ENCODE measurements around the gene DCAKD. TPM values are rescaled to one million over a fixed set of nuclear protein-coding genes. Genes with fewer than 3 reads are reported as not detected.

Gene DCAKD
- total RNA-seq, 1 donor from 2014 or later, result 25.4 TPM

- intact Hi-C loops (cut with micrococcal nuclease), result no loop called here
- no peak overlapping the region for H3K4me3 Mint-ChIP-seq
- no peak overlapping the region for H3K27ac Mint-ChIP-seq
- H3K27me3 Mint-ChIP-seq, result peaks cover 14% of the 10 kb centered on the region
- H3K4me1 Mint-ChIP-seq, result no peaks in the 10 kb centered on the region
- H3K9me3 Mint-ChIP-seq, result no peaks in the 10 kb centered on the region
- DNase-seq, result no peak
- no peaks in the 10 kb centered on the region for H3K36me3 Mint-ChIP-seq (ENCODE audit: low read depth)
Measured at GRCh38 chr17:44996304-44996703, 55.1 kb downstream of the DCAKD start.

DNA sequence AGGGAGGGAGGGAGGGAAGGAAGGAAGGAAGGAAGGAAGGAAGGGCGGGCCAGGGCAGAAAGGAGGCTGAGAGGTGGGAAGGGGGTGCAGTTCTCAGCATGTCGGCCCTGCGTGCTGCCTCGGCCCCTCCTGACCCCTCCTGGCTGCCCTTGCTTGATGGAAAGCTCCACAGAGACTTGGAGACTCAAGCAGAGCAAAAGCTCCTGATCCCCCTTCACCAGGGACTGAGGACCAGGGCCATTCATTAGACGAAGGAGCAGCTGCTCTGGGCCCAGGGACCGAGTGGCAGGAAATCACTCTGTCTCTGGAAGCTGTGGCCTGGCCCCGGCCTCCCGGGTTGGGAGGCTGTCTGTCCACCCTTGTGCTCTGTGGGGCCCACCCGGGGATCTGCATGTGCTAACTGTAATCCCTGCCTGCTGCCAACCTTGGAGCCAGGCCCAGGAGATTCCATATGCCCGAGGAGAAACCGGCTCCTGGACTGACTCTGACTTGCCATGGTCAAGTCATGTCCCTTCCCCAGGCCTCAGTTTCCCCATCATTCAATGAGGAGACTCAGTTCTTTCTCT, 55.9 kb downstream of the DCAKD start:
- intact Hi-C loops (cut with micrococcal nuclease), result no loop called here
- Mint-ChIP-seq H3K9me3 (no peaks in the 10 kb centered on the region), H3K4me1 (no peaks in the 10 kb centered on the region), H3K4me3 (no peak overlapping the region), H3K36me3 (ENCODE audit: low read depth) (no peaks in the 10 kb centered on the region), H3K27ac (no peak overlapping the region), H3K27me3 (peaks cover 14% of the 10 kb centered on the region)
- no peak for DNase-seq

DNA sequence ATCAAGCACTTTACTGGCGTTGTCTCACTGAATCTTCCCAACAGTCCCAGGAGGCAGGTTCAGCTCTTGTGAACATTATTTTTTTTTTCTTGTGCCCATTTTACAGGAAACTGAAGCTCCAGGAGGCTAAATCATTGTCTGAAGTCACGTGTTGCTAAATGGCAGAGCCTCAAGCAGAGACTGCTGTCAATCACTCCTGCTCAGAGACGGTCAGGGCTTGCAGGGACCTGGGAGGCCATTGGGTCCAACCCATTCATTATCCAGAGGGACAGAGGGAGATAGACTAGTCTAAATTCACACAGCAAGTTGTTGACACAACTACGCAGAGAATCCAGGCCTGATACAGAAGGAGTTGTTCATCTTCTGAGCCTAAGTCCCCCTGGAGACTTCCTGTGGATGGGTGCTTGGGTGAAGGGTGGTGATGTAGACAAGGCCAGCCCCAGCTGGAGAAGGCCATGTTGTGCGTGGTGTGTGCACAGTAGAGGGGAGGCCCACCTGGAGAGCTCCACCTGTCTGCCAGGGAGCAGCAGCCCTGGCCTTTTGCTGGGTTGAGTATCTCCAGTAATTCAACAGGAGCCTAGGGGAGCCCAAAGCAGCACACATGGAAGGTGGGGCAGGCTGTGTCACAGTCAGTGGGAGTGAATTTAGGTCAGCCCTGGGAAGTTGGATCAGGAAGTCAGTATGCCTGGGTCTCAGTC, 59.0 kb downstream of the DCAKD start:
- H3K27me3 Mint-ChIP-seq, result peaks cover 33% of the 10 kb centered on the region
- intact Hi-C loops (cut with micrococcal nuclease), result no loop called here
- no peak overlapping the region for H3K27ac Mint-ChIP-seq
- no peaks in the 10 kb centered on the region for H3K4me1 Mint-ChIP-seq
- H3K9me3 Mint-ChIP-seq, result no peaks in the 10 kb centered on the region
- H3K36me3 Mint-ChIP-seq (ENCODE audit: low read depth), result no peaks in the 10 kb centered on the region
- no peak overlapping the region for H3K4me3 Mint-ChIP-seq
- no peak for DNase-seq

GRCh38 chr17:44990994-44991393, 60.4 kb downstream of the DCAKD start:
- no peak for DNase-seq
- Mint-ChIP-seq H3K27ac (no peak overlapping the region), H3K9me3 (no peaks in the 10 kb centered on the region), H3K4me3 (no peak overlapping the region), H3K27me3 (peaks cover 39% of the 10 kb centered on the region), H3K4me1 (no peaks in the 10 kb centered on the region), H3K36me3 (ENCODE audit: low read depth) (no peaks in the 10 kb centered on the region)
- intact Hi-C loops (cut with micrococcal nuclease), result no loop called here

GRCh38 chr17:44989552-44990138, 61.8 kb downstream of the DCAKD start:
- no peak for DNase-seq
- Mint-ChIP-seq H3K4me3 (no peak overlapping the region), H3K36me3 (ENCODE audit: low read depth) (peaks cover 2% of the 10 kb centered on the region), H3K9me3 (no peaks in the 10 kb centered on the region), H3K27ac (no peak overlapping the region), H3K4me1 (no peaks in the 10 kb centered on the region), H3K27me3 (peaks cover 46% of the 10 kb centered on the region)
- intact Hi-C loops (cut with micrococcal nuclease), result no loop called here

DNA sequence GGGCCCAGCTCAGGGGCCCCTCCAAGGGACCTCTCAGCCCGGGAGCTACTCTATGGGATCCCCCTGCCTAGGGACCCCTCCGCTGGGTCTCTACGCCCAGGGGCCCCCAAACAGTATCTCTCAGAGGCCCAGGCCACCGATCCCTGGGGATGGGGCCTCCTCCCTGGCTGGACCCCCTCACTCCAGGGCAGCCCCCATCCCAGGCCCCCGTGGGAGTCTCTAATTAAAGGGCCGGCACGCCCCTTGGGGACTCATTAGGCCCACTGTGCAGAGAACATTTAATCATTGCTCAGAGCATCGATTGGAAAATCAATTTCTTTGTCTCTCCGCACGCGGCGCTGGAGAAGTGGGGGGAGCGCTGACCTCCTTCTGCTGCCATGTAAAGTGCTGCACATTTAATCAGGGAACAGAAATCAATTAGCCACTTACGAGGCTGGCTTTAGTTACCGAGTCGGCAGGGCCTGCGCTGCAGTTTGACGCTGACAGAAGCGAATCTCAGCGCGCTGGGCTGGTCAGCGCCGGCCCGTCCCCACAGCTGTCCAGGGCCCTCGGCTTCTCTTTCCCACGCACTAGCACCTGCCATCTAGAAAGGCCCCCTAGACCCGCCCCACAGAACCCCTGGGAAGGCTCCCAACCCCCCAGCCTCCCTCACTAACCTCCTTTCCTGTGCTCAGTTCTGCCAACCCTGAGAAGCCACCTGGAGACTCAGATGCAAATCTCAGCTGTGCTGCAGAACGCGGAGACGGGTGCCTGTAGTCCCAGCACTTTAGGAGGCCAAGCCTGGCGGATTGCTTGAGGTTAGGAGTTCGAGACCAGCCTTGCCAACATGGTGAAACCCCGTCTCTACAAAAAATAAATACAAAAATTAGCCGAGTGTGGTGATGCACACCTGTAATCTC, 63.1 kb downstream of the DCAKD start:
- intact Hi-C loops (cut with micrococcal nuclease), result no loop called here
- Mint-ChIP-seq H3K9me3 (no peaks in the 10 kb centered on the region), H3K27ac (no peak overlapping the region), H3K4me3 (no peak overlapping the region), H3K36me3 (ENCODE audit: low read depth) (peaks cover 2% of the 10 kb centered on the region), H3K27me3 (peaks cover 46% of the 10 kb centered on the region), H3K4me1 (no peaks in the 10 kb centered on the region)
- no peak for DNase-seq

DNA sequence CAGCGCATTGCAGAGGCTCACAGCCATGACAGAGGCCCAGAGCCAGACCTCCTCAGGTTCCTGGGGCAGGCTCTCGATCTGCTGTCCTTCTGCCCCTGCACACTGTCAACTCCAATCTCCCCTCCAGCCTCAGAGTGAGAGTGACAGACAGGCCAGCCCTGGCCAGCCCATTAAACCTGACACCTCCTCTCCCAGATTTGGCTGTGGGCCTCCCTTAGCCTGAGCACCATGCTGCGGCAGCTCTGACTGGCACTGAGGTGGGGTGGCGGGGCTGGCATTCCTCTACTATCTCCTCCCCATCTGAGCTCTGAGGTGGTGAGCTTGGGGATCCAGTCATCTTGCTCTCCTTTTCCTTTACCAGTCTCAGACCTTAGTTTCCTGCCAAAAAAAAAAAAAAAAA, 67.9 kb downstream of the DCAKD start:
- Mint-ChIP-seq H3K27me3 (peaks cover 46% of the 10 kb centered on the region), H3K36me3 (ENCODE audit: low read depth) (peaks cover 2% of the 10 kb centered on the region), H3K4me1 (no peaks in the 10 kb centered on the region), H3K9me3 (no peaks in the 10 kb centered on the region), H3K27ac (no peak overlapping the region), H3K4me3 (no peak overlapping the region)
- intact Hi-C loops (cut with micrococcal nuclease), result no loop called here
- no peak for DNase-seq

DNA sequence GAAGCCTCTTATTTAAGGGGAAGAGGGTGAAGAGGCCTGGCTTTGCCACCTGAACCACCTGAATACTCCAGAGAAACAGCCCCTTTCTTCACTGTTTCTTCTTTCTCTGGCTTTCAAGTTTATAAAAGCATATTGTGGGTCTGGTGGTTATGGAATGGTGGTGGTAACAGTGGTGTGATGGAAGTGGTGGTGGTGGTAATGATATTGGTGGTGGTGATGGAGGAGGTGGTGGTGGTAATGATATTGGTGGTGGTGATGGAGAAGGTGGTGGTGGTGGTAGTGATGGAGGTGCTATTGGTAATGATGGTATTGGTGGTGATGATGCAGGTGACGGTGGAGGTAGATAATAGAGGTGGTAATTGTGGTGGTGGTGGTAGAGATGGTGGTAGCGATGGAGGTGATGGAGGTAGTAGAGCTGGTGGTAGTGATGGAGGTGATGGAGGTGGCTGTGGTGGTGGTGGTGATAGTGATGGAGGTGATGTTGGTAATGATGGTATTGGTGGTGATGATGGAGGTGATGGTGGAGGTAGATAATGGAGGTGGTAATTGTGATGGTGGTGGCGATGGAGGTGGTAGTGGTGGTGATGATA, 69.2 kb downstream of the DCAKD start:
- H3K4me3 Mint-ChIP-seq, result no peak overlapping the region
- peaks cover 38% of the 10 kb centered on the region for H3K27me3 Mint-ChIP-seq
- intact Hi-C loops (cut with micrococcal nuclease), result no loop called here
- H3K9me3 Mint-ChIP-seq, result no peaks in the 10 kb centered on the region
- no peak overlapping the region for H3K27ac Mint-ChIP-seq
- DNase-seq, result no peak
- no peaks in the 10 kb centered on the region for H3K4me1 Mint-ChIP-seq
- H3K36me3 Mint-ChIP-seq (ENCODE audit: low read depth), result peaks cover 2% of the 10 kb centered on the region

GRCh38 chr17:44981221-44981968, 70.0 kb downstream of the DCAKD start:
- H3K4me1 Mint-ChIP-seq, result no peaks in the 10 kb centered on the region
- H3K27ac Mint-ChIP-seq, result no peak overlapping the region
- H3K4me3 Mint-ChIP-seq, result no peak overlapping the region
- H3K36me3 Mint-ChIP-seq (ENCODE audit: low read depth), result peaks cover 2% of the 10 kb centered on the region
- no peak for DNase-seq
- intact Hi-C loops (cut with micrococcal nuclease), result no loop called here
- H3K27me3 Mint-ChIP-seq, result peaks cover 38% of the 10 kb centered on the region
- H3K9me3 Mint-ChIP-seq, result no peaks in the 10 kb centered on the region

GRCh38 chr17:44979426-44979995, 71.9 kb downstream of the DCAKD start:
- intact Hi-C loops (cut with micrococcal nuclease), result no loop called here
- Mint-ChIP-seq H3K27me3 (peaks cover 37% of the 10 kb centered on the region), H3K36me3 (ENCODE audit: low read depth) (no peaks in the 10 kb centered on the region), H3K4me1 (no peaks in the 10 kb centered on the region), H3K27ac (no peak overlapping the region), H3K4me3 (no peak overlapping the region), H3K9me3 (no peaks in the 10 kb centered on the region)
- no peak for DNase-seq

DNA sequence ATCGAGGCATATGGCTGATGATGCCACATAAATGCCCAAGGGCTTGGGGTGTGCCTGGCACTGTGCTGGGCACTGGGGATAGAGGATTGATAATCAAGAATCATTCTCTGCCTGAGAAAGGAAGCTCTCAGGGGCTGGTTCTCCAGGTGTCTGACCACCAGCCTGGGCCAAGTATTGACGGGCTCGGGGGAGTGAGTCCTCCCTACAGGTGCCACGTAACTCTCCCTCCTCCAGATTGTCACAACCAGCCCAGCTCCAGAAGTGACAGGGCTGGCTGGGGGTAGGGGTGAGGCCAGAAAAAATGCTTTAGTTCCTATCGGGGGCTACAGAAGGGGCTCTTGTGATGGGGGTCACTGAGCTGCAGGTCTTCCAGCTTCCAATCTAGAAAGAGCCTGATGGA, 72.6 kb downstream of the DCAKD start:
- H3K27ac Mint-ChIP-seq, result no peak overlapping the region
- no peaks in the 10 kb centered on the region for H3K4me1 Mint-ChIP-seq
- no peak overlapping the region for H3K4me3 Mint-ChIP-seq
- intact Hi-C loops (cut with micrococcal nuclease), result no loop called here
- no peaks in the 10 kb centered on the region for H3K36me3 Mint-ChIP-seq (ENCODE audit: low read depth)
- H3K9me3 Mint-ChIP-seq, result no peaks in the 10 kb centered on the region
- H3K27me3 Mint-ChIP-seq, result peaks cover 40% of the 10 kb centered on the region
- DNase-seq, result no peak

- Mint-ChIP-seq H3K27ac (no peak overlapping the region), H3K36me3 (ENCODE audit: low read depth) (no peaks in the 10 kb centered on the region), H3K4me3 (no peak overlapping the region), H3K9me3 (no peaks in the 10 kb centered on the region), H3K27me3 (peaks cover 42% of the 10 kb centered on the region), H3K4me1 (no peaks in the 10 kb centered on the region)
- DNase-seq, result no peak
- intact Hi-C loops (cut with micrococcal nuclease), result no loop called here
Measured at GRCh38 chr17:44977814-44978550, 73.5 kb downstream of the DCAKD start.

Measured in activated CD4-positive, alpha-beta T cell treated with anti-CD3 and anti-CD28 coated beads, Interleukin-2, amount 10 ng/mL, durations not matched to agents 24 days and 14 days (primary cell).